ENCODE data around the gene SUGP2. TPM values are rescaled to one million over a fixed set of nuclear protein-coding genes. Genes with fewer than 3 reads are reported as not detected.
"Not testable (repeated sequence)": the region's sequence is repeated elsewhere in the genome, so short reads cannot be mapped to it uniquely, and the experiment has no call there.

Gene SUGP2
- total RNA-seq, 2 experiments from 2014 or later = 125 to 128 TPM

DNA sequence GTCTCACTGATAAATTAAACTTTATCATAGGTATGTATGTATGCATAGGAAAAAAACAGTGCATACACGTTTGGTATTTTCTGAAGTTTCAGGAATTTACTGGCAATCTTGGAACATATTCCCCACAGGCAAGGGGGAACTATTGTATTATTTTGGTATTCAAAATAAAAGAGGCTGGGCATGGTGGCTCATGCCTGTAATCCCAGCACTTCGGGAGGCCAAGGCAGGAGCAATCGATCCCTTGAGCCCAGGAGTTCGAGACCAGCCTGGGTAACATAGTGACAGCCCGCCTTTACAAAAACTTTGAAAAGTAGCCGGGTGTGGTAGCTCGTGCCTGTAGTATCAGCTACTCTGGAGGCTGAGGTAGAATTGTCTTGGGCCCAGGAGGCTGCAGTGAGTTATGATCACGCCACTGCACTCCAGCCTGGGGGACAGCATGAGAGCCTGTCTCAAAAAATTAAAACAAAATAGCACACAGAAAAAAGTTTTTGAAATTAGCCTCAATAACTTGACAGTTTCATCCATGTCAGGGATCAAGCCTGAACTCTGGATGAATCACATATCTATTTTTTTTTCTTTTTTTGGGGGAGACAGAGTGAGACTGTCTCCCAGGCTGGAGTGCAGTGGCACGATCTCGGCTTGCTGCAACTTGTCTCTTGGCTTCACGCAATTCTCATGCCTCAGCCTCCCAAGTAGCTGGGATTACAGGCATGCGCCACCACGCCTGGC, 63.2 kb downstream of the SUGP2 start:
- CTCF ChIA-PET = no interaction called here
- H3K36me3 Mint-ChIP-seq (ENCODE audit: low read depth) = no peaks in the 10 kb centered on the region
- DNase-seq = no peak
- H3K4me1 Mint-ChIP-seq = peaks cover 5% of the 10 kb centered on the region
- no peak overlapping the region for H3K27ac Mint-ChIP-seq
- POLR2A ChIA-PET = no interaction called here
- H3K9me3 Mint-ChIP-seq = no peaks in the 10 kb centered on the region
- H3K4me3 Mint-ChIP-seq = no peak overlapping the region
- no peaks in the 10 kb centered on the region for H3K27me3 Mint-ChIP-seq

DNA sequence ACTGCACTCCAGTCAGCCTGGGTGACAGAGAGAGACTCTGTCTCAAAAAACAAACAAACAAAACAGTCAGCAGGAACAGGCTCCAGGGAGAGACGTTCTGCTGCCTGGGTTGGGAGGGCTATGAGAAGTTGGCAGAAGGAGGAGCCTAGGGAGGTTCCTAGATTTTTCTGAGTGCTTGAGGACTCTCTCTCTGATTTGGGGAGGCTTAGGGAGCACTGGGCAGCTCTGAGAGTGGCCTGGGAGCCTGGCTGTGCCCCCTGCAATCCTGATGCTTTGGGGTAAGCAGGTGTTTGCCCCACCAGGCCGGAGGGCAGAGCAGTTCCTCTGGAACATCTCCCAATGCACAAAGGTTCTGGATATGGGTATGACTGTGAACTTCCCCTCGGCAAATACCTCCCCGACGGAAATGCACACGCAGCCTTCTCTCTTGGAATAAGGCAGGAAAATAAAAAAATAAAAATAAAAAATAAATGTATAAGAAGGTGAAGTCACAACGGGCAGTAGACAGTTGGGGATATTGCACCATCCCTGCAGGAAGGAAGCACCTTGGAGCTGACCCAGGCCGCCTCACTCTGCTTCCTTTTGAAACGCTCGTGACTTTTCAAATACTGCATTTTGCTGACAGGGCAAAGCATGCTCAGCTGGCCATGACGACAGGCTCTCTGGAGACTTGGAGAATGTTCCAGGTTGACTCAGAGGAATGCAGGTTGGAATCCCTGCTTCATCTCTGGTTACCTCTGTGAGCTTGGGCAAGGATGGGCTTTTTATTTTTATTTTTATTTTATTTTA, 65.8 kb downstream of the SUGP2 start:
- POLR2A ChIA-PET = no interaction called here
- no peaks in the 10 kb centered on the region for H3K9me3 Mint-ChIP-seq

DNA sequence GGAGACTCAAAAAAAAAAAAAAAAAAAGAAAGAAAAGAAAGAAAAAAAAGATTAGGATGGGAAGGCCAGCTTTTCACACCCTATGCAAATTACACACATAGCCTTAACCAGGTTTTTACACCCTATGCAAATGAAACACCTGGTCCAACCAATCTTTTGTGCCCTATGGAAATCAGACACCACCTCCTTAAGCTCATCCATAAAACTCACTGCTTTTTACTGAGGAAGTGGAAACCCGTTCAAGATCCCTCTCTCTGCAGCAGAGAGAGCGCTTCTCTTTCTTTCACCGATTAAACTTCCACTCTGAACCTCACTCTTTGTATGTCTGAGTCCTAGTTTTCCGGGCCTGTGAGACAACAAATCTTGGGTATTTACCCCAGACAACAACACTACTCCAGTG, 67.0 kb downstream of the SUGP2 start:
- no peaks in the 10 kb centered on the region for H3K9me3 Mint-ChIP-seq
- H3K36me3 Mint-ChIP-seq (ENCODE audit: low read depth) = no peaks in the 10 kb centered on the region
- CTCF ChIA-PET = no interaction called here
- peaks cover 8% of the 10 kb centered on the region for H3K27me3 Mint-ChIP-seq
- DNase-seq = no peak
- peaks cover 4% of the 10 kb centered on the region for H3K4me1 Mint-ChIP-seq
- no peak overlapping the region for H3K4me3 Mint-ChIP-seq
- POLR2A ChIA-PET = interaction anchor here (0.6 kb wide), 1 partner anchor 151 kb away, joined by 3 read pairs; no protein-coding TSS in a partner anchor
- no peak overlapping the region for H3K27ac Mint-ChIP-seq

More for the DNA sequence above, 65.8 kb downstream of the SUGP2 start:
- Mint-ChIP-seq H3K27ac (no peak overlapping the region), H3K36me3 (ENCODE audit: low read depth) (no peaks in the 10 kb centered on the region), H3K27me3 (no peaks in the 10 kb centered on the region), H3K4me1 (peaks cover 2% of the 10 kb centered on the region), H3K4me3 (no peak overlapping the region)
- no peak for DNase-seq
- CTCF ChIA-PET = no interaction called here

DNA sequence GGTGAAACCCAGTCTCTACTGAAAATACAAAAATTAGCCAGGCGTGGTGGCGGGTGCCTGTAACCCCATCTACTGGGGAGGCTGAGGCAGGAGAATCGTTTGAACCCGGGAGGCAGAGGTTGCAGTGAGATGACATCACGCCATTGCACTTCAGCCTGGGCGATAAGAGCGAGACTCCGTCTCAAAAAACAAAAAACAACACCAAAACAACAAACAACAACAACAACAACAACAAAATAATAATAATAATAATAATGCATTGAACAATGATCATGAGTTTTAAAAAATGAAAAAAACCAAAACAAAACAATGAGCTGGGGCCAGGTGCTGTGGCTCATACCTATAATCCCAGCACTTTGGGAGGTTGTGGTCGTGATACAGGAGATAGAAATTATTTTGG, 69.2 kb downstream of the SUGP2 start:
- ChIA-PET CTCF (no interaction called here), POLR2A (no interaction called here)
- H3K36me3 Mint-ChIP-seq (ENCODE audit: low read depth) = no peaks in the 10 kb centered on the region
- peaks cover 4% of the 10 kb centered on the region for H3K4me1 Mint-ChIP-seq
- H3K4me3 Mint-ChIP-seq = no peak overlapping the region
- H3K9me3 Mint-ChIP-seq = no peaks in the 10 kb centered on the region
- no peak overlapping the region for H3K27ac Mint-ChIP-seq
- DNase-seq = no peak
- peaks cover 10% of the 10 kb centered on the region for H3K27me3 Mint-ChIP-seq

DNA sequence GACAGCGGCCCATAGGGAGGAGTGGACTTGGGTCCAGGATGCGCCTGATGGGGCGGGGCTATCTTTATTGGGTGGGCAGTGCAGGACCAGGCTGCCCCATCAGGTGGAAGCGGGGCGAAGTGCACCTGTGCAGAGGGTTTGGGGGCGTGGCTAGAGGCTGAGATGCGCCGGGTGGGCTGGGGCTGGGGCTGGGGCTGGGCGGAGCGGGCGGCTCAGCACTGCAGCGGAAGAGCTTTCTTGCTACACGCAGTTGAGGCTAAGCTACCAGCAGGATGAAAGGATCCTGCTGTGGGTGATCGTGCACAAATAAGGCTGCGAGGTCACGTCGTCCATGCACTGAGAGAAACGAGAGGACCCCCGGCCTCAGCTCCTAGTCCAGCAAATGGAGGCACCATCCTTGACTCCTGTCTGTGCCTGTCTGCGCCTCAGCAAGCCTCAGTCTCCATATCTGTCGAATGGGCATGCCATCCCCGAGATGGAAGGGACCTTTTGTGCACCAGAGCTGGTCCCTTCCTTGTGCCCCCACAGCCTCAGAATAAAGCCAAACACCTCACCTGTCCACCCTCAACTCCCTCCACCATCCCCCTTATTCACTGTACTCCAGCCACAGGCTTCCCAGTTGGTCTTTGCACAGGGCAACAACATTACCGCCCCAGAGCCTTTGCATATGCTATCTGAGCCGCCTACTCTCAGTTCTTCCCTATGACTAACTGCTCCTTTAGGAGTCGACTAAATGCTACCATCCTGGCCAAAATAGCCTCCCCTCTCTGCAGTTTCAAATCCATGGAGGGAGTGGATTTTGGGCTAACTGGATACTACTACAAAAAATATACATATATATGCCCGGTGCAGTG, 71.3 kb downstream of the SUGP2 start:
- Mint-ChIP-seq H3K9me3 (no peaks in the 10 kb centered on the region), H3K4me1 (peaks cover 2% of the 10 kb centered on the region), H3K27me3 (peaks cover 10% of the 10 kb centered on the region), H3K27ac (no peak overlapping the region), H3K36me3 (ENCODE audit: low read depth) (no peaks in the 10 kb centered on the region), H3K4me3 (no peak overlapping the region)
- ChIA-PET POLR2A (no interaction called here), CTCF (no interaction called here)
- DNase-seq = no peak

DNA sequence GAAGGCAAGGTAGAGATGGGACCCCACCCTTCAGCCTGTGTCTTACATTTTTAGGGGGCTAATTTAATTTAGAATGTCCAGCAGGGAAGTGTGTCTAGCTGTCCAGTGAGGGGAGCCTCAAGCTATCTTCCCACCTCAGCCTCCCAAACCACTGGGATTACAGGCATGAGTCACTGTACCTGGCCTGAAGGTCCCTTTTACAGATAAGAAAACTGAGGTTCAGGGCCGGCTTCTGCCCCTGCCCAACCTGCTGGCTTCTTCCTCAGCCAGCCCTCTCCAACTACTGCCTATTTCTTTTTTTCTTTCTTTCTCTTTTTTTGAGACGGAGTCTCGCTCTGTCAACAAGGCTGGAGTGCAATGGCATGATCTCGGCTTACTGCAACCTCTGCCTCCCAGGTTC, 72.9 kb downstream of the SUGP2 start:
- CTCF ChIA-PET = interaction anchor here (0.7 kb wide), 1 partner anchor 116 kb away, joined by 3 read pairs; no protein-coding TSS in a partner anchor
- no peak overlapping the region for H3K27ac Mint-ChIP-seq
- peaks cover 2% of the 10 kb centered on the region for H3K4me1 Mint-ChIP-seq
- POLR2A ChIA-PET = no interaction called here
- no peak overlapping the region for H3K4me3 Mint-ChIP-seq
- peaks cover 10% of the 10 kb centered on the region for H3K27me3 Mint-ChIP-seq
- no peak for DNase-seq
- H3K36me3 Mint-ChIP-seq (ENCODE audit: low read depth) = no peaks in the 10 kb centered on the region
- no peaks in the 10 kb centered on the region for H3K9me3 Mint-ChIP-seq

DNA sequence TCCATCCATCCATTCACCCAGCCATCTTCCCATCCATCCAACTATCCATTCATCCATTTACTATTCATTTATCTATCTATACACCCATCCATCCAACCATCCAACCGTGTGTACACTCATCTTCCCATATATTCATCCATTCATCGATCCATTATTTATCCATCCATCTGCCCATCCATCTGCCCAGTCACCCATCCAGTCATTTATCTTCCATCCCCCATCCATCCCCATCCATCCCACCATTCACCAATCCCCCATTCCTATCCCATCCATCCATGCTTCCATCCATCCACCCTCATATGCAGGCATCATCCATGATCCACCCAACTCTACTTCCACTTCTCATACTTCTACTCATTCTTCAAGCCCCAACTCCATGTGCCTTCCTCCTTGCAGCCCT, 78.3 kb downstream of the SUGP2 start:
- no peak for DNase-seq

DNA sequence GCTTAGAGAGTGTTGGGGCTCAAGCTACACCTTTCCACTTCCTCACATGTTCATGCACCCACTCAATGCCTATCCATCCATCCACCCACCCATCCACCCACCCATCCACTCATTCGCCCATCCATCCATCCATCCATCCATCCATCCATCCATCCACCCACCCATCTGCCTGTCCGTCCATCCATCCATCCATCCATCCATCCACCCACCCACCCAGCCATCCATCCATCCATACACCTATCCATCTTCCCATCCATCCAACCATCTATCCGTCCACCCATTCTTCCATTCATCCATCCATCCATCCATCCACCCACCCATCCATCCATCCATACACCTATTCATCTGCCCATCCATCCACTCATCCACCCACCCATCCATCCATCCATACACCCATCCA, 79.2 kb downstream of the SUGP2 start:
- peaks cover 3% of the 10 kb centered on the region for H3K9me3 Mint-ChIP-seq
- H3K27ac Mint-ChIP-seq = no peak overlapping the region
- H3K27me3 Mint-ChIP-seq = no peaks in the 10 kb centered on the region
- no peak overlapping the region for H3K4me3 Mint-ChIP-seq
- no peaks in the 10 kb centered on the region for H3K4me1 Mint-ChIP-seq
- ChIA-PET CTCF (no interaction called here), POLR2A (no interaction called here)
- no peak for DNase-seq
- no peaks in the 10 kb centered on the region for H3K36me3 Mint-ChIP-seq (ENCODE audit: low read depth)

More for the DNA sequence above, 78.3 kb downstream of the SUGP2 start:
- Mint-ChIP-seq H3K4me3 (no peak overlapping the region), H3K27ac (no peak overlapping the region), H3K36me3 (ENCODE audit: low read depth) (no peaks in the 10 kb centered on the region), H3K27me3 (no peaks in the 10 kb centered on the region), H3K9me3 (peaks cover 3% of the 10 kb centered on the region), H3K4me1 (no peaks in the 10 kb centered on the region)
- CTCF ChIA-PET = no interaction called here
- POLR2A ChIA-PET = no interaction called here

DNA sequence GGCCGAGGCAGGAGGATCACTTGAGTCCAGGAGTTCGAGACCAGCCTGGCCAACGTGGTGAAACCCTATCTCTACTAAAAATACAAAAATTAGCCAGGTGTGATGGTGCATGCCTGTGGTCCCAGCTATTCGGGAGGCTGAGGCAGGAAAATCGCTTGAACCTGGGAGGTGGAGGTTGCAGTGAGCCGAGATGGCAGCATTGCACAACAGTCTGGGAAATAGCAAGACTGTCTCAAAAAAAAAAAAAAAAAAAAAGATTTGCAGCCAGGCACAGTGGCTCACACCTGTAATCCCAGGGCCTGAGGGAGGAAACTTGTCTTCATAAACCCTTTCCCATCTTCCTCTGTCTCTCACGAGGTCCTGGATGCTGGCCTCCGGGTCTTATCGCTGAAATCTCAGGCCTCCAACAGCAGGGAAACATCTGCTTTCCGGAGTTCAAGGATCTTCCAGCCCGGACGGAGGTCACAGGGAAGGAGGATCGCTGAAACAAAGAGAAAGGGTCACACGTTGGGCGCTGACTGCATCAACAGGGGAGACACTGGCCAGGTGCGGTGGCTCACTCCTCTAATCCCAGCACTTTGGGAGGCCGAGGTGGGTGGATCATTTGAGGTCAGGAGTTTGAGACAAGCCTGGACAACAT, 80.8 kb downstream of the SUGP2 start:
- H3K36me3 Mint-ChIP-seq (ENCODE audit: low read depth); H3K27ac Mint-ChIP-seq; H3K4me3 Mint-ChIP-seq; CTCF ChIA-PET; H3K4me1 Mint-ChIP-seq; H3K9me3 Mint-ChIP-seq; H3K27me3 Mint-ChIP-seq; DNase-seq; POLR2A ChIA-PET: not testable (repeated sequence)

DNA sequence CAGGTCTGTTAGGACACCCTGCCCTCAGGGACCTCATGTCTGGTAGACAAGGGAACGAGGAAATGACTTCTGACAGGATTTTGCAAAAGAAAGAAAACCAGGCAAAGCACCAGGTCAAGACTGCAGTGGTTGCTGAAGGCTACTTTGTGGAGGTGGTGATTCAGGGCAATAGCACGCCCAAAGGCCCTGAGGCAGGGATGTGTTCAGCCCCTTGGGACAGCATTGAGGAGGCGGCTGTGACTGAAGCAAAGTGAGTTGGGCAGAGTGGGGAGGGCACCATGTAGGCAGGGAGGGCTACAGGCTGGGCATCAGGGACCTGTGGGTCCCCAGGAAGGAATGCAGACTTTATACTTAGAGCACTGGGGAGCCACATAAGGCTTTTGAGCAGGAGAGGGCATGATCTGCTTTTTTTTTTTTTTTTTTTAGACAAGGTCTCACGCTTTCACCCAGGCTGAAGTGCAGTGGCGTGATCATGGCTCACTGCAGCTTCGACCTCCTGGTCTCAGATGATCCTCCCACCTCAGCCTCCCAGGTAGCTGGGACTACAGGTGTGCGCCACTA, 81.5 kb downstream of the SUGP2 start:
- no peaks in the 10 kb centered on the region for H3K27me3 Mint-ChIP-seq
- ChIA-PET POLR2A (no interaction called here), CTCF (no interaction called here)
- no peaks in the 10 kb centered on the region for H3K4me1 Mint-ChIP-seq
- no peaks in the 10 kb centered on the region for H3K36me3 Mint-ChIP-seq (ENCODE audit: low read depth)
- H3K27ac Mint-ChIP-seq = no peak overlapping the region
- H3K4me3 Mint-ChIP-seq = no peak overlapping the region
- no peak for DNase-seq
- H3K9me3 Mint-ChIP-seq = peaks cover 3% of the 10 kb centered on the region

DNA sequence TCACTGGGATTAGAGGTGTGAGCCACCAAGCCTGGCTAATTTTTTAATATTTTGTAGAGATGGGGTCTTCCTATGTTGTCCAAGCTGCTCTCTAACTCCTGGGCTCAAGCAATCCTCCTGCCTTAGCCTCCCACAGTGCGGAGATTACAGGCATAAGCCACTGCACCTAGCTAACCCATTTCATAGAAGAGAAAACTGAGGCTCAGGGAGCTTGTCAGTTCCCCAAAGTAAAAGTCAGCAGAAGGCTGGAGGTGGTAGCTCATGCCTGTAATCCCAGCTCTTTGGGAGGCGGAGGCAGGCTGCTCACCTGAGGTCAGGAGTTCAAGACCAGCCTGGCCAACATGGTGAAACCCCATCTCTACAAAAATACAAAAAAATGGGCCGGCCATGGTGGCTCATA, 83.5 kb downstream of the SUGP2 start:
- H3K9me3 Mint-ChIP-seq = peaks cover under 1% of the 10 kb centered on the region
- ChIA-PET POLR2A (interaction anchor here (2.5 kb wide), 1 partner anchor 31 kb away, joined by 9 read pairs; the partner anchor contains the start of genes COPE and DDX49), CTCF (interaction anchor here (0.7 to 0.8 kb wide), 2 partner anchors 12 to 123 kb away, joined by 3 read pairs; no protein-coding TSS in a partner anchor)
- no peak overlapping the region for H3K4me3 Mint-ChIP-seq
- H3K27me3 Mint-ChIP-seq = no peaks in the 10 kb centered on the region
- DNase-seq = no peak
- H3K36me3 Mint-ChIP-seq (ENCODE audit: low read depth) = no peaks in the 10 kb centered on the region
- H3K4me1 Mint-ChIP-seq = no peaks in the 10 kb centered on the region
- no peak overlapping the region for H3K27ac Mint-ChIP-seq

DNA sequence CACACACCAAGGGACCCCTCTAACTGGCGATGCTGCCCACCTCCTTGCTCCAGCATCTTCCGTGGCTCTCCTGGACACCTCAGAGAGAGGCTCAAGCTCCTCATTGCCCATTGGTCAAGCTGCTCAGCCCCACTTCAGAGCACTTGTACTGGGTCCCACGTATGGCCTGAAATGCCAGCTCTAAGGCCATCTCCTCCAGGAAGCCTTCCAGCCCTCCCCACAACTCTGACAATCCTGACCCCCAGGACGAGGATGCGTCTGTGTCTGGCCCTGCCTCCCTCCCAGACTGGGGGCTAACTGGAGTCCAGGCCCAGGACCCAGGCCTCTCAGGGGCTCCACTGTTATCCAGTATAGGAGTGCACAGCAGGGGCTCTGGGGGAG, 84.4 kb downstream of the SUGP2 start:
- ChIA-PET POLR2A (interaction anchor here (2.5 kb wide), 1 partner anchor 30 kb away, joined by 9 read pairs; the partner anchor contains the start of genes COPE and DDX49), CTCF (no interaction called here)
- no peak for DNase-seq
- Mint-ChIP-seq H3K4me3 (no peak overlapping the region), H3K4me1 (no peaks in the 10 kb centered on the region), H3K36me3 (ENCODE audit: low read depth) (no peaks in the 10 kb centered on the region), H3K9me3 (no peaks in the 10 kb centered on the region), H3K27me3 (no peaks in the 10 kb centered on the region), H3K27ac (no peak overlapping the region)

All from activated CD4-positive, alpha-beta memory T cell treated with anti-CD3 and anti-CD28 coated beads, Interleukin-2, amount 10 ng/mL, durations not matched to agents 7 days and 5 days (primary cell).